WTC11 (cell line): Measurements from ENCODE around the gene CLTCL1.

ENCODE experiments used
- ELF4 ChIP-seq: sonication (generic); formaldehyde crosslinking; IDR thresholded peaks from 2 replicates; pipeline ENCODE4 v1.8.1; 2022; ENCODE audit warnings: low read depth, mild to moderate bottlenecking, moderate library complexity, missing genetic modification reagents
- MLX ChIP-seq: sonication (generic); formaldehyde crosslinking; IDR thresholded peaks from 2 replicates; pipeline ENCODE4 v1.8.1; 2023; ENCODE audit warnings: mild to moderate bottlenecking, missing genetic modification reagents, moderate library complexity
- RORB ChIP-seq: fragments of 250-450 bp; sonication (Bioruptor Pico); IDR thresholded peaks from 2 replicates; pipeline ENCODE4 v1.9.0; 2021; ENCODE audit warnings: mild to moderate bottlenecking
- TCF7 ChIP-seq: sonication (generic); formaldehyde crosslinking; IDR thresholded peaks from 2 replicates; pipeline ENCODE4 v1.8.0; 2022; ENCODE audit warnings: mild to moderate bottlenecking, low read depth, missing genetic modification reagents, moderate library complexity
- TF ChIP-seq, protein P1 (sequence below): fragments of 200-600 bp; IDR thresholded peaks from 2 replicates; pipeline ENCODE4 v1.8.0; 2022; ENCODE audit warnings: antibody characterized with exemption
- TF ChIP-seq, protein P2 (sequence below): sonication (generic); formaldehyde crosslinking; IDR thresholded peaks from 2 replicates; pipeline ENCODE4 v1.8.0; 2022; ENCODE audit warnings: mild to moderate bottlenecking, missing genetic modification reagents

- TF ChIP-seq MLX = no peak
- no peak for TF ChIP-seq RORB (CRISPR knock-in tag)
- no peak for TF ChIP-seq TCF7 (CRISPR knock-in tag)
- TF ChIP-seq, protein P1, sequence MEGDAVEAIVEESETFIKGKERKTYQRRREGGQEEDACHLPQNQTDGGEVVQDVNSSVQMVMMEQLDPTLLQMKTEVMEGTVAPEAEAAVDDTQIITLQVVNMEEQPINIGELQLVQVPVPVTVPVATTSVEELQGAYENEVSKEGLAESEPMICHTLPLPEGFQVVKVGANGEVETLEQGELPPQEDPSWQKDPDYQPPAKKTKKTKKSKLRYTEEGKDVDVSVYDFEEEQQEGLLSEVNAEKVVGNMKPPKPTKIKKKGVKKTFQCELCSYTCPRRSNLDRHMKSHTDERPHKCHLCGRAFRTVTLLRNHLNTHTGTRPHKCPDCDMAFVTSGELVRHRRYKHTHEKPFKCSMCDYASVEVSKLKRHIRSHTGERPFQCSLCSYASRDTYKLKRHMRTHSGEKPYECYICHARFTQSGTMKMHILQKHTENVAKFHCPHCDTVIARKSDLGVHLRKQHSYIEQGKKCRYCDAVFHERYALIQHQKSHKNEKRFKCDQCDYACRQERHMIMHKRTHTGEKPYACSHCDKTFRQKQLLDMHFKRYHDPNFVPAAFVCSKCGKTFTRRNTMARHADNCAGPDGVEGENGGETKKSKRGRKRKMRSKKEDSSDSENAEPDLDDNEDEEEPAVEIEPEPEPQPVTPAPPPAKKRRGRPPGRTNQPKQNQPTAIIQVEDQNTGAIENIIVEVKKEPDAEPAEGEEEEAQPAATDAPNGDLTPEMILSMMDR = no peak
- no peak for TF ChIP-seq ELF4 (CRISPR knock-in tag)
- TF ChIP-seq, protein P2, sequence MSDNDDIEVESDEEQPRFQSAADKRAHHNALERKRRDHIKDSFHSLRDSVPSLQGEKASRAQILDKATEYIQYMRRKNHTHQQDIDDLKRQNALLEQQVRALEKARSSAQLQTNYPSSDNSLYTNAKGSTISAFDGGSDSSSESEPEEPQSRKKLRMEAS (CRISPR knock-in tag) = no peak
Observed at GRCh38 chr22:19134874-19135273, 156.6 kb downstream of the CLTCL1 start.
